ENCODE results near the gene NRXN3.
A peak's percentile ranks its signal among the peaks of the same experiment; 100 is the strongest.
"Not testable (repeated sequence)": the region's sequence is repeated elsewhere in the genome, so short reads cannot be mapped to it uniquely, and the experiment has no call there.

NRXN3 gene

GRCh38 chr14:79732911-79733655 is 1562.9 kb downstream of the NRXN3 start:
- DNase-seq = no peak

GRCh38 chr14:79734151-79734550 is 1564.0 kb downstream of the NRXN3 start:
- DNase-seq = no peak

- no peak for DNase-seq
Measured at GRCh38 chr14:79734656-79735055, 1564.5 kb downstream of the NRXN3 start.

DNA sequence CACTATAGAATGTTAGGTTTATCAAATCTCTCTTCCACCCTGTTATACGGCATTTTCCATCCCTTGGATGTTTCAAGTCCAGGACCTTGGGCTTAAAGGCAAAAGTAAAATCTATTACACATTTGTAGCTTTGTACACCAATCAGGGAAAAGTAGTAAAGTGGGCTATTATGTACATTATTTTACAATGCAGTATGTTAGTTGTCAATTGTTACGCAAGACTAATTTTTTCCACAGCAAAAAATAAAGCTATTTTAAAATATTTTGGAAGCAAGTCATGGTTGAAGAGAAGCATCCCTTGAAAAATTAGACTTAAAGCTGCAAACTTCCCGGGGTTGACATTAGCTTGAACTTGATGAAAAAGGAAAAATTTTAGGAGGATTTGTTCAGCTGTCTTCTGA is 1564.9 kb downstream of the NRXN3 start:
- no peak for DNase-seq

DNA sequence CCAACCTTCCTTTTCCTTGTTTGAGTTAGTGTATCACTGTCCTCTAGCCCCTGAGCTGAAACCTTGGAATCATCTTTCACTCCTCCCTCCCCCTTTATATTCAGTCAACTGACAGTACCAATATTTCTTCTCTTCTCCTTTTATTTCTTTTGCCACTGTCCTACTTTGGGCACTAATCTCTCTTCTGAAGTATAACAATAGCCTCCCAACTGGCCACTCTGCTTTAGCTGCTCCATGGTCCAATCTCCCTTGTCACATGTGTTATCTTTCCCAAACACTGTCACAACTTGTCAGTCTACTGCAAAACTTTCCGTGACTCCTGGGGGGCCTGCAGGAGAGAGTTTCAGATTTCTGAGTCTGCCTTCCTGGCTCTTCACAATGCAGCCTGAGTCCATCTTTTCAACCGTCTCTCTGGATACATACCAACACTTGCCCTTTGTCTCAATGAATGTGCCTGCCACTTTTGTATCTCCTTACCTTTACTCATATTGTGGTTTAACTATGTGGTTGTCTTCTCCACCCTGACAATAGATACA is 1570.0 kb downstream of the NRXN3 start:
- DNase-seq = no peak

DNA sequence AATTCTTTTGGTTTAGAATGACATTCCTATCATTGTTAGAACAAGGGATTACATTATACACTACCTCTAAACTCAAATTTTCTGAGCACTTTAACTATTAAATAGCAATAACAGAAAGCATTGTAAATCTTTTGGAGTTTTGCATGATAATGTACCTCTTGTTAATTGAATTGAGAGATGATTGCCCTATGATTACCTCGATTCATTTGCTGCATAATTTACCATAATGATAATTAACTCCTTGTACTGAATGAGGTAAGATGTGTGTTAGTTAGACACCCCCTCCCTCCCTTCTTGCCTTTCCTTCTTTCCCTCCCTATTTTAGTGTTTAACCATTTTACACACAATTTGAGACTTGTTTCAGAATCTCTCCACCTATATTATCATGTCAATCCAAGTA is 1572.0 kb downstream of the NRXN3 start:
- DNase-seq = peak; percentile 63

DNA sequence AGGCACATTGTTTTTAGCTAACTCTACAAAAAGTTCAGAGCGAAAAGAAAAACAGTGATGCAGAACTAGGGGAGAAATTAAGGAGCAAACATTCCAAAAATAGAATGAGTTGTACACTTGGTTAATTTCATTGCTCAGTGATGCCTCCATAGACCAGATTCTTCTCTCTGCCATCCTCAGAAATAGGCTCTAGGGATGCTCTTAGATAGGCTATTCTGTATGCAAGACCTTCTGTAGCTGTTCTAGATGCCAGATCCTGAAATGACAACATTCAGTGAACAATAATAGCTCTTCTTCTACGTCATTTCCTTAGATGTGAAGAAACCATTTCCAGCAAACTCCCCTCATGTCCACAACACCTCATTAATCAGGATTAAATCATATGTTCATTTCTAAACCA is 1574.9 kb downstream of the NRXN3 start:
- DNase-seq = no peak

GRCh38 chr14:79749065-79749464 is 1578.9 kb downstream of the NRXN3 start:
- no peak for DNase-seq

- DNase-seq = no peak
Measured at GRCh38 chr14:79758985-79759384, 1588.8 kb downstream of the NRXN3 start.

GRCh38 chr14:79764323-79764722 is 1594.2 kb downstream of the NRXN3 start:
- peak; percentile 51 for DNase-seq

DNA sequence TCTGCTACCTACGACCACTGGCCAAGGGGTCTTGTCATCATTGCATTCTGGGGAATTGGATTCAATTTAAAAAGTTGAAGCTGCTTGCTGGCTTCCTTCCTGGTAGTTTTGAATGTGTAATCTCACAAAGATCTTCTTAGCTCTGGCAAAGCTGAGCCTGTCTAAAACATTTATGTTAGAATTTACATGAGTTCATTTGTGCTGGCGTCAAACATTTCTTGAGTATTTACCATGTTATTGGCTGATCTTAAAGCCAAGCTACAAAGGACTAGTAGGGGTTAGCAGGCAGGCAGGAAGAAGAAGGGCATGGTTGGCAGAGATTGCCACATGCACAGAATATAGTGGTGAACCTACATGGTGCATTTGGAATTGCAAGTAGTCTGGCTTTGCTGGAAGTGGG is 1596.3 kb downstream of the NRXN3 start:
- DNase-seq = no peak

- no peak for DNase-seq
Measured at GRCh38 chr14:79767251-79767650, 1597.1 kb downstream of the NRXN3 start.

DNA sequence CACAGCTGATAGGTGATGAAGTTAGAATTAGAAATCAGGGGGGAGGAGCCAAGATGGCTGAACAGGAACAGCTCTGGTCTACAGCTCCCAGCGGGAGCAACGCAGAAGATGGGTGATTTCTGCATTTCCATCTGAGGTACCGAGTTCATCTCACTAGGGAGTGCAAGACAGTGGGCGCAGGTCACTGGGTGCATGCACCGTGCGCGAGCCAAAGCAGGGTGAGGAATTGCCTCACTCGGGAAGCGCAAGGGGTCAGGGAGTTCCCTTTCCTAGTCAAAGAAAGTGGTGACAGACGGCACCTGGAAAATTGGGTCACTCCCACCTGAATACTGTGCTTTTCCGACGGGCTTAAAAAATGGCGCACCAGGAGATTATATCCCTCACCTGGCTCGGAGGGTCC is 1597.5 kb downstream of the NRXN3 start:
- DNase-seq = not testable (repeated sequence)

GRCh38 chr14:79781882-79782281 is 1611.7 kb downstream of the NRXN3 start:
- no peak for DNase-seq

DNA sequence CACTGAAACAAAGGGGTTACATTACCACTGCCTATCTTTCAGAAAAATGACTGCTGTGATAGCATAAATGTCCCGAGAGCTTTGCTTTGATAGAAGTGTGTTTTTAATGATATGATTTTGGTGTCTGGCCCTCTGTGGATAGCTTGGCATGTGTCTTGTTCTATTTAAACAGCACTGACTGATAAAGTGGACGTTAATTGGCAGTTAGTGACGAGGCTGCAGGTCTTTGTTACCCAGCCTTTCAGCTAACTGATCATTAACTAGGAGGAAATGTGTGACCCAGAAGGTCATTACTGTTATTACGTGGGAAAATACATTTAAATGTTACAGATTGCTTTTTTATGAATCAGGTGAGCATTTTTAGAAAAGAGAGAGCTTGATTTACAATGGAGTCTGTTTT is 1612.9 kb downstream of the NRXN3 start:
- no peak for DNase-seq

- DNase-seq = no peak
Measured at GRCh38 chr14:79786522-79786921, 1616.3 kb downstream of the NRXN3 start.

- no peak for DNase-seq
Measured at GRCh38 chr14:79788346-79788745, 1618.2 kb downstream of the NRXN3 start.

DNA sequence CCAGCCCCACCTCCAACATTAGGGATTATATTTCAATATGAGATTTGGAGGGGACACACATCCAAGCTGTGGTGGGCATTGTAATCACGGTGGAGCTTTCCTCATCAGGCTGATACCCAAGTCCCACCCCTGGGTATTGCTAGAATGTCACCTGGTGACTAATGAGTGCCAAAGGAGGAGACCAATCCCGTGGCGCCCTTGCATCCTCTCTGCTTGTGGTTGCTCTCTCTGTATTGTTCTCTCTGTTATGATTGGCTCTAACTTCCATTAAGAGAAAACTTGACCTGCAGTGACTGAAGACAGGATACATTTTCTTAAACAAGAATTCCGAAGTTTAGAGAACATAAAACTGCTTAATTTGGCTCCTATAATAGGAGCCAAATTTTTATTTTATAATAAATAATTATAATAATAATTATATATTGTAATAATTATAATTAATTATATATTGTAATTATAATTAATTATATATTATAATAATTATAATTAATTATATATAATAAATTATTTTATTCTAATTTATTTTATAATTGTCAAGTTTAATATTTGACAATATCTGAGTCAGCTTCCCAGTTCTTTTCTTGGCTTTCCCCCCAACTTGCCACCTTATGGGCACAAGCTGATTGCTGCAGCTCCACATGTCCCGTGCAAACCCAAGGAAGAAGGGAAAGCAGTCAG is 1621.0 kb downstream of the NRXN3 start:
- DNase-seq = no peak

- DNase-seq = no peak
Measured at GRCh38 chr14:79802093-79802492, 1631.9 kb downstream of the NRXN3 start.

DNA sequence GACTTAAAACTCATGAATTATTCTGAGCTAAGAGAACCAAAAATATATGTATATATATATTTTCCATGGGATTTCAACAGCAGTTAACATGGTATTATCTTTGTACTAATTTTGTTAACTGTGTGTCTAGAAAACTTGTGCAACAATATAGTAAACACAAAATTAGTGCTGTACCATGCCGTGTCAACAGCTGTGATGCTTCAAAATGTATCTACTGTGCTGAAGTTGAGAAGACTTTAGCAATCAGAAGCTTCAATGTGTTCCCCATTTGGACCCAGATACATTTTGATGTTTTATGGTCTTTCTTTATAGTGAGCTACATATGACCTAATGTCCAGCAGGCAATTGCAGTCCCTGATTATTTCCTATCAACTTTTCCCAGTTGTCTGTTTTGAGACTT is 1635.5 kb downstream of the NRXN3 start:
- DNase-seq = no peak

DNA sequence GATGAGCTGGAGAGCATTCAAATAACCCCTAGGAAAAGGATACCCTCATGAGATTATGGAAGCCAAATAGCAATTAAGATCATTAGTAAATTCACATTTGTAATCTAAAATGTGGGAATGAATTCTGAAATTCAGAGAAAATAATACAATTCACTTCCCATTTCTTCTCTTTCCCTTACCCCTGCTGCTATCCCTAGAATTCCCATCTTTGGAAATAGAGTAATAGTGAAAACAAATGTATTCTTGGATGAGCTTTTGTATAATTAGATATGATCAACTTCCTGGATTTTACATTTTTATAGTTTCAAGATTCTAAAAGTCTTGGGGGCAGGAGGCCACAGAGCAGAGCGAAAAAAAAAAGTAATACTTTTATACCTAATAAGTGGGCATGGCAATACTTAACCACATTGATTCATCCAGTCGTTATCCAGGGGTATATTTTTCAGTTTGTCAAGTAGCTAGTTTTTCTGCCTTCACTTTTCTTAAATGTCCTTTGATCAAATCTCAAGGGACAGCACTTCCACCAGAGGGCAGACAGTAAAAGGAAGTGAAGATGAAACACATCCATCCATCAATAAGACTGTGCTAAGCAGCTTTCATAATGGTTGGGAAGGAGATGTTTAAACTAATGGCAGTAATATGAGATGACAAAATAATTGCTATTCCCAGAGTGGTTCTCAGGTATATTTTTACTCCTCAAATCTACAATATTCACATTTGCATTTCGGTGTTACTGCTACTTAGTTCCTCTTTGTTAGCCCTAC is 1639.9 kb downstream of the NRXN3 start:
- peak; percentile 35 for DNase-seq

DNA sequence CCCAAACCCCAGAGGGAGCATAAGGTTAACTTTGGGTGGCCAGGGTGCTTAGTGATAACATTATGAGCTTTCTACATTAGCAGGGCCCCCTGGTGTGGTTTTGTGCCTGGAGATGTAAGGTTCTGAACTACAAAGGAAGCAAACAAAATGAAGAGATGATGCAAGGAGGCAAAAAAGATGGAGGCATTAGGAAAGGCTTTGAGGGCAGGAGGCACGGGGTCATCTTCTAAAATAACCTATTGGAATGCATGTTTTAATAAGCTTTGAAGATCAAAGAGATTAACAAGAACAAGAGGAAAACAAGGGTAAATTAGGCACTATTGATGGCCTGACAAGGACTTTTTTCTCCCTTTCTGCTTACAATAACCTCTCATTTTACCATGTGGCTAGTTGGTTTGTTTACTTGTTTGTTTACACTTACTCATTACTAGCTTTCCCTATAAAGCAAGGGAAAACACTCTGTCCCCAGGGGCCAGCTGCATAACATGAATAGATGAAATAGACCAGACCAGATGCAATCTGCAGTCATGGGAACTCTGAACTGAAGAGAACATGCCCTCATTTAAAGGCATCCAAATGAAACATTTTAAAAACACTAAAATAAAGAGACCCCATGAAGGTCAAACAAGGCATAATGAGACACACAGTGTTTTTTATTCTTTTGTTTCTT is 1650.8 kb downstream of the NRXN3 start:
- DNase-seq = no peak

GRCh38 chr14:79822034-79822433 is 1651.9 kb downstream of the NRXN3 start:
- no peak for DNase-seq

Measured in NCI-H1105 (cell line).